G401.6 (cell line): ENCODE data around the gene ZNF747.
"Not testable (repeated sequence)": the region's sequence is repeated elsewhere in the genome, so short reads cannot be mapped to it uniquely, and the experiment has no call there.

Experiments
- FAIRE-seq: peaks from 2 replicates; lab custom pipeline; 2012; peaks lifted over from hg19 to GRCh38; lab: Jason Lieb, UNC

Gene ZNF747

GRCh38 chr16:30533748-30534367, 800 bp downstream of the ZNF747 start:
- FAIRE-seq = no peak

GRCh38 chr16:30533146-30533522, 1.5 kb downstream of the ZNF747 start:
- no peak for FAIRE-seq

- FAIRE-seq = no peak
Measured at GRCh38 chr16:30532285-30533145, 2.1 kb downstream of the ZNF747 start.

- no peak for FAIRE-seq
Measured at GRCh38 chr16:30530163-30531037, 4.3 kb downstream of the ZNF747 start.

GRCh38 chr16:30528799-30529457, 5.7 kb downstream of the ZNF747 start:
- FAIRE-seq = no peak

- FAIRE-seq = no peak
Measured at GRCh38 chr16:30527635-30528178, 7.0 kb downstream of the ZNF747 start.

- FAIRE-seq = peak; percentile 99
Measured at GRCh38 chr16:30526823-30527634, 7.6 kb downstream of the ZNF747 start.

GRCh38 chr16:30526137-30526822, 8.4 kb downstream of the ZNF747 start, which contains the start of gene ZNF768:
TSS of gene ZNF768 (minus strand) at chr16:30526566. CDS start at chr16:30526413, 153 bp downstream.
- FAIRE-seq = no peak

GRCh38 chr16:30525844-30526136, 8.9 kb downstream of the ZNF747 start:
- no peak for FAIRE-seq

- FAIRE-seq = no peak
Measured at GRCh38 chr16:30524575-30525568, 9.8 kb downstream of the ZNF747 start.

GRCh38 chr16:30523768-30524574, 10.7 kb downstream of the ZNF747 start:
- FAIRE-seq = no peak

- not testable (repeated sequence) for FAIRE-seq
Measured at GRCh38 chr16:30522702-30523463, 11.8 kb downstream of the ZNF747 start.

- FAIRE-seq = no peak
Measured at GRCh38 chr16:30521873-30522641, 12.6 kb downstream of the ZNF747 start.

- no peak for FAIRE-seq
Measured at GRCh38 chr16:30521476-30521872, 13.2 kb downstream of the ZNF747 start.

- FAIRE-seq = no peak
Measured at GRCh38 chr16:30519120-30520049, 15.3 kb downstream of the ZNF747 start.

- FAIRE-seq = no peak
Measured at GRCh38 chr16:30518552-30518951, 16.1 kb downstream of the ZNF747 start.
